Measurements from ENCODE around the gene RANBP10. TPM values are rescaled to one million over a fixed set of nuclear protein-coding genes. Genes with fewer than 3 reads are reported as not detected.

The RANBP10 gene
- total and polyA plus RNA-seq, 10 of the 15 experiments (the other 5 are each of a cell fraction or from before 2014, with no cell fraction given), result 1.2 to 20.4 (median 10.8) TPM

GRCh38 chr16:67811899-67812298 lies 5.5 kb upstream of the RANBP10 start:
- ChIA-PET CTCF (interaction anchor here (1.6 kb wide), 1 partner anchor 265 kb away, joined by 4 read pairs; no protein-coding TSS in a partner anchor), RAD21 (ENCODE audit: unreplicated experiment) (no interaction called here), POLR2A (no interaction called here), SMC1A (ENCODE audit: uncharacterized antibody, unreplicated experiment) (interaction anchor here (1.1 kb wide), 1 partner anchor 139 kb away, joined by 3 read pairs; no protein-coding TSS in a partner anchor)
- 0 out of 2 replicates have a peak, but pooled peaks cover 3% of the 10 kb centered on the region for H3K4me1 ChIP-seq (ENCODE audit: control insufficient read depth, insufficient read depth, low read length)
- H3K4me3 ChIP-seq, result no peak overlapping the region
- intact Hi-C loops (cut with micrococcal nuclease; ENCODE audit: unreplicated experiment), result no loop called here
- 100% methylated on average over 1 of the region's 1 CpG for WGBS (ENCODE audit: insufficient coverage, insufficient replicate concordance, low lambda C conversion rate, missing lambda C conversion rate)
- TF ChIP-seq POLR2AphosphoS5 (IDR thresholded peaks at IDR 0.05; ENCODE audit: low read length), result no peak
- TF ChIP-seq CTCF (IDR thresholded peaks at IDR 0.05 in 2 of 3, conservative IDR thresholded peaks at IDR 0.05 in 1 of 3; ENCODE audit: control insufficient read depth in 2 of 3, extremely low read depth in 1 of 3, insufficient read depth in 1 of 3, low read depth in 3 of 3, low read length in 3 of 3), result no peak
- TF ChIP-seq, protein P1, sequence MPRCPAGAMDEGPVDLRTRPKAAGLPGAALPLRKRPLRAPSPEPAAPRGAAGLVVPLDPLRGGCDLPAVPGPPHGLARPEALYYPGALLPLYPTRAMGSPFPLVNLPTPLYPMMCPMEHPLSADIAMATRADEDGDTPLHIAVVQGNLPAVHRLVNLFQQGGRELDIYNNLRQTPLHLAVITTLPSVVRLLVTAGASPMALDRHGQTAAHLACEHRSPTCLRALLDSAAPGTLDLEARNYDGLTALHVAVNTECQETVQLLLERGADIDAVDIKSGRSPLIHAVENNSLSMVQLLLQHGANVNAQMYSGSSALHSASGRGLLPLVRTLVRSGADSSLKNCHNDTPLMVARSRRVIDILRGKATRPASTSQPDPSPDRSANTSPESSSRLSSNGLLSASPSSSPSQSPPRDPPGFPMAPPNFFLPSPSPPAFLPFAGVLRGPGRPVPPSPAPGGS (IDR thresholded peaks at IDR 0.05; ENCODE audit: borderline replicate concordance, insufficient read depth, low read depth, low read length, poor library complexity, severe bottlenecking), result no peak
- no peak for TF ChIP-seq HDAC2 (IDR thresholded peaks at IDR 0.05)
- no peak for TF ChIP-seq RFX5 (IDR thresholded peaks at IDR 0.05; ENCODE audit: low read depth, low read length)
- TF ChIP-seq SP1 (IDR thresholded peaks at IDR 0.05; ENCODE audit: low read depth, low read length), result no peak
- ATAC-seq, result no peak
- no TSS peak for BruUV-seq (replicated peaks)
- no peaks in the 10 kb centered on the region for H4K20me1 ChIP-seq (ENCODE audit: control insufficient read depth, insufficient read depth)
- in situ Hi-C loops (cut with MboI), result no loop called here
- no peaks in the 10 kb centered on the region for H3K9me3 ChIP-seq (replicated peaks; ENCODE audit: control insufficient read depth, insufficient read depth, low read length)
- H3K27ac ChIP-seq (ENCODE audit: control insufficient read depth, insufficient read depth), result no peak overlapping the region
- no peak for DNase-seq (ENCODE audit: low read depth, low spot score)
- no peak for FAIRE-seq
- no peak overlapping the region for H2AFZ ChIP-seq (ENCODE audit: control insufficient read depth, low read depth, low read length)
- no peaks in the 10 kb centered on the region for H3K36me3 ChIP-seq (ENCODE audit: control insufficient read depth in 2 of 2, insufficient read depth in 2 of 2, low read length in 1 of 2)
- H3K9ac ChIP-seq (ENCODE audit: control insufficient read depth, insufficient read depth, low read length), result no peak overlapping the region
- H3K79me2 ChIP-seq (ENCODE audit: control insufficient read depth, insufficient read depth, low read length), result no peaks in the 10 kb centered on the region
- no peaks in the 10 kb centered on the region for H3K27me3 ChIP-seq (replicated peaks in 1 of 2; ENCODE audit: control insufficient read depth in 2 of 2, insufficient read depth in 2 of 2, low read length in 1 of 2)
- H3K4me2 ChIP-seq (ENCODE audit: control insufficient read depth, insufficient read depth), result no peak overlapping the region
